Measurements from ENCODE around the gene ALDOC. TPM values are rescaled to one million over a fixed set of nuclear protein-coding genes. Genes with fewer than 3 reads are reported as not detected.
A peak's percentile ranks its signal among the peaks of the same experiment; 100 is the strongest.
"Not testable (repeated sequence)": the region's sequence is repeated elsewhere in the genome, so short reads cannot be mapped to it uniquely, and the experiment has no call there.

Gene ALDOC
- total RNA-seq, 1 donor from 2014 or later, result 10.7 TPM

DNA sequence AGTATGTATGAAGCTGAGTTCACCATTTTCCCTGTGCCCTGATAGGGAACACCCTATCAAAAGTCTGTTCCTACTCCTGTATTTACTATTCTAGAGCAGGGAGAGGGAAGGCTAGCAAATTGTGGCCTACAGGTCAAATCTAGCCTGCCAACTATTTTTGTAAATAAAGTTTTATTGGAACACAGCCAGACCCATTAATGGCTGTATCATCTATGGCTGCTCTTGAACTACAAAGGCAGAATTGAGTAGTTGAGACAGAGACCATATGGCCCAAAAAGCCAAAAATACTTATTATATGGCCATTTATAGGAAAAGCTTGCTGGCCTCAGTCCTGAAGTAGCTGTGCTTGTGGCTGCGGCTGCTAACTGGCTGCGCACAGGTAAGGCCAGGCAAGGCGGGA is 4.3 kb upstream of the ALDOC start:
- DNase-seq, result no peak

DNA sequence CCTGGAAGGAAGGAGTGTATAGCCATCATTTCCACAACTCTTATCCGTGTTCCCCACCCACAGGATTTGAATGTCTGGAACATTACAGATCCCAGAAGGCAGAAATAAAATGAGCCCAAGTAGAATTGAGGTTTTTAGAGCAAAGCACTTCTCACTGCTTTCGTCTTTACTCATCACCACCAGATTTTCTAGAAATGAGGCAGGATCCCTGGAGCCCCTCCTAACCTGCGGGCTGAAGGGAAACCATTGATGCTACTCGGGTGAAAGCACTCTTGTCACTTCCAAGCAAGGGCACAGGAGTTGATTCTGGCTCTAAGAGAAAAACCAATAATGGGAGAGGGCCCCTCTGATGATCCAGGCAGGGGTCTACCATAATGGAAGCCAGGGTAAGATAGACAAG is 2.8 kb upstream of the ALDOC start:
- DNase-seq, result no peak

DNA sequence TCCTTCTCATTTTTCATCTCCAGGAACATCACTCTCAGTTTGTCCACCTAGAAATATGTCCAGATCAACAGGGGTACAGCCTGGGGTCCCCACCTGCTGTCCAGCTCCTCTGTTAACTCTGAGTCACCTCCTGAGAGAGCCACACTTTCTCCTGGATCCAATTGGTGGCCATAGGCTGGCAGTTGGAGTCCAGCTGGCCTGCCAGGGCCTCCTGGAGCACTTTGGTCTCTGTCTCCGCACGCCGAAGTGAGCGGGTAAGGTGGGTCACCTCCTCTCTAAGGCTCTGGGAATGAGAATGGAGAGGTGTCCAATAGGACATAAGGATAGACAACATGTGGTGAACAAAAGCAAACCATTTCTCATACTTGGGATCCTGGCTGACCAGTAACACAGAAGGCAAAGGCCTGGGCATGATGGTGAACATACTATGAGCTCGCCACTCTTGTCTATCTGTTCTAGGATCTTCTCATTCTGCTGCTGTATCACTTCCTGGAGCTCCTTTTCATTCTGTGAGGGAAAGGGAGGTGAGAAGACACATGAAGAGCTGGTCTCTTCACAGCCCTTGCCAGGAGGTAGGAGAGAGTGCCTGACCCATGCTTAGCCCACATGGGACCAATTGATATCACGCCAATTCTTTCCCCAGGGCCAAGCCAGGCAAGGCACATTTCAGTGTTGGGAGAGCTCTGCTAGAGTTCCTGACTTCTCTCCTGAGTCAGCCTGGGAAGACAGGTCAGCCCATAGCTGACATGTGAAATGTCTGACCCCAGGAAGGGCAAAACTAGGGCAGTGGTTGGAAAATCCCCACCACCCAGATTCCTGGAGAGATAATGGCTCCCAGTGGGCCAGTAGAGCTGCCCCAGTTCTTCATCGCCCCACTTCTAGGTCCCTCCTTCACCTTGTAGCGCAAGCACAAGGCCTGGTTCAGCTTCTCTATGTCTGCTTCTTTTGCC is 1.8 kb upstream of the ALDOC start:
- DNase-seq, result no peak

DNA sequence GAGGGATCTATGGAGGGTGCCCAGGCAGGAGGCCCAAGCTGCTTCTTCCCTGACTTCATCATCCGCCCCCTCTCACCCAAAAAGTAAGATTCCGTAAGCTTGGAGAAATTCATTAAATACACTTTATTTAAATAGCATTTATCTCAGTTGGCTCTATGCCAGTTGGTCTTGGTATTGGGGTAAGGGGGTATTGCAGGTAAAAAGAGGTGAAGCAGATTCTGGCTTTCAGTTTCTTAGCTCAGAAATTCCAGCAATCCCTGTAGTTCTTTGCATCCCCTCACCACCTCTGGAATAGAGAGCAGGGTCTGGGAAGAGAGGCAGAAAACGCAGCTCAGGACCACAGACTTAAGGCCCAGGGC is 750 bp upstream of the ALDOC start:
- DNase-seq, result no peak

DNA sequence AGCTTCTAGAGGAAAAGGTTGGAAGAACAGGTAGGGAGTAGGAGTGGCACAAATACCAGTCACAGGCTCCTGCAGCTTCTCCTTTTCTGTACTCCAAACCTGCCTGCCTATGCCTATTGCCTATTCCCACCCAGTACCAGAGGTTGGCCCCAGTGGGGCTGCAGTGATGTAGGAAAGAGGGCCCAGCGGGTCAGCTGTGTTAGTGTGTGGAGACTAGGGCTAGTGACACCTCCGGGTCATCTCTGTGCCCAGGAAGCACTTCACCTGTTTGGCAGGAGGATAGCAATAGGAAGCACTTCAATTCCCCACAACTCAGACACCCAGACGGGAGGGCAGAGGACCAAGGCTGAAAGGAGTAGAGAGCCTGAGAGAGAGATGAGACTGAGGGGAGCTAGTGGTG is 679 bp downstream of the ALDOC start:
- not testable (repeated sequence) for DNase-seq

DNA sequence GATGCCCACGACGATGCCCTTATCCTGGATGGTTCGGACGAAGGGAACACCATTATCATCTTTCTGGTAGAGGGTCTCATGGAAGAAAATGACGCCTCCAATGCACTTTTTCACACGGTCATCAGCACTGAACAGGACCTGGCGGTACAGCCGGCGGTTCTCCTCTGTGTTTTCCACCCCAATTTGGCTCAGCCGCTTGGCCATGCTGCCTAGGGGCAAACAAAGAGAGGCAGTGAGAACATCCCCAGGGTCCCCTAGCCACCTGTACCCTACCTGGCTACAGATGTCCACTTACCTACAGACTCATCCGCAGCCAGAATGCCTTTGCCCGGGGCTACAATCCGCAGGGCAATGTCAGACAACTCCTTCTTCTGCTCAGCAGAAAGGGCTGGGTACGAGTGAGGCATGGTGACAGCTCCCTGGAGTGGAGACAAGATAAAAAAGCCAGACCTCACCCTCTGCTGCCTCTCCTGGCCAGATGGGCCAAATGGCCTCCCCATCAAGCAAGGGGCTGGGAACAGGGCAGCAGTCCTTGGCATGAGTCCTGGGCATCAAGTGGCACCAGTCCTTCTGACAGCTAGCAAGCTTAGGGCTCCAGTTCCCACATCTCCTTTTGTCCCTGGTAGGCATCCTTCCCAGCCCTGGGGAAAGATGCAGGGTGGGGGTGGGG is 1.4 kb downstream of the ALDOC start:
- DNase-seq, result no peak

DNA sequence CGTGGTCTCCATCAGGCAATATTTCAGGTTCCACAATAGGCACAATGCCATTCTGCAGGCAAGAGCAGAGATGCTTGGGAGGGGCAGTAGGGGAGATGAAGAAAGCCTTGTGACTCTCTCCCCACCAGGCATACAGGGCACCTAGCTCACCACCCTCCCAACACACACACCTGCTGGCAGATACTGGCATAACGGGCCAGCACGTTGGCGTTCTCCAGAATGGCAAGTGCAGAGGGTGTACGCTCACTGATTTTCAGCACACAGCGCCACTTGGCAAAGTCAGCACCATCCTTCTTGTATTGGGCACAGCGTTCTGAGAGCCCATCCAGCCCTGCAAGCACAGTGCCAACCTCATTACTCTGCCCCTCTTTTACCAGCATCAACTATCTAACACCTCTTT is 2.2 kb downstream of the ALDOC start:
- no peak for DNase-seq

DNA sequence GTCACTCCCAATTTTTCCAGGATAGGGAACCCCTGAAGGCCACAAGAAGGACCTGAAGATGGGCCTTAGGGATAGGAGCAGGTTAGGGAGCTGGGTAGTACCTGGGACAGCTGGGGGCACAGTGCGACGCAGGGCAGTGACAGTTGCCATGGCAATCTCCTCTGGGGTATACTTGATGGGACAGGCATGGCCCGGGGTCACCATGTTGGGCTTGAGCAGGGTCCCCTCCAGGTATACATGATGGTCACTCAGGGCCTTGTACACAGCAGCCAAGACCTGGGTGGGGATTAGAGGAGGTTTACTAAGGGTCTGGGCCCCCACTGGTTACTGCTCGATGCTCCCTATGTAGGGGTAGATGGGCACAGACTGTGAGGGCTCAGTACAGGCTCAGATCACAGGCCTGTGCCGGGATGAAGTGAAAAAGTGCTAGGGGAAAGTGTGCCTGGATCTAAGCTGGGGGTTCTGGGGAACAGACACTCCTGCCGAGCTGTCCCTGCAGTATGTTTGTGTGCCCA is 2.7 kb downstream of the ALDOC start:
- no peak for DNase-seq

DNA sequence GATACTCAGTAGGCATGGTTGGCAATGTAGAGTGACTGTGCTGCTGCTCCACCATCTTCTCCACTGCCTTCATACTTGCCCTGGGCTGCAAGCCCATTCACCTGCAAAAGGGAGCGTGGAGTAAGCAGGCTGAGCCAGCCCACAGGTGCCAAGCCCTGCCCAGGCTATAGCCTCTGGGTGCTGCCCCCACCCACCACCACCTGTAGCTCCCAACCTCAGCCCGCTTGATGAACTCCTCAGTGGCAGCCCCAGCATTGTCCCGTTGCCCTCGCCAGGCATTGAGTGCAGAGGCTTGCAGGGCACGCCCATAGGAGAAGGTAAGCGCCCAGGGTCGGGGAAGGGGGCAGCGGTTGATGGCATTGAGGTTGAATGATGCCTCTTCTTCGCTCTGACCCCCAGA is 3.2 kb downstream of the ALDOC start:
- DNase-seq, result no peak

DNA sequence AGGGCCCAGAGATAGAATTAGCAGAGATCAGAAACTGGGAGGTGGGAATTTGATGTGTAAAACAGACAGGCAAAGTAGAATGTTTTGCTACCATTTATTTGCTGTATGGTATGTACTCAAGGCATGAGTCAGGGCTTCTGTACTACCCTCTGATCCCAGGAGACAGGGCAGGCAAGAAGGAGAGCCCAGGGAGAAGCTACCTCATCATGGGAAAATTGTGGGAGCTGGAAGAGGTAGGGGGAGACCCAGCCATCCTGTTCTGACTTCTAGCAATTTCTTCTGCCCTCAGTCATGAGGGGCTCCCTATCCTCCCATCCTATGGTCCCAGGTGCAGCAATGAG is 3.7 kb downstream of the ALDOC start:
- DNase-seq, result no peak

DNA sequence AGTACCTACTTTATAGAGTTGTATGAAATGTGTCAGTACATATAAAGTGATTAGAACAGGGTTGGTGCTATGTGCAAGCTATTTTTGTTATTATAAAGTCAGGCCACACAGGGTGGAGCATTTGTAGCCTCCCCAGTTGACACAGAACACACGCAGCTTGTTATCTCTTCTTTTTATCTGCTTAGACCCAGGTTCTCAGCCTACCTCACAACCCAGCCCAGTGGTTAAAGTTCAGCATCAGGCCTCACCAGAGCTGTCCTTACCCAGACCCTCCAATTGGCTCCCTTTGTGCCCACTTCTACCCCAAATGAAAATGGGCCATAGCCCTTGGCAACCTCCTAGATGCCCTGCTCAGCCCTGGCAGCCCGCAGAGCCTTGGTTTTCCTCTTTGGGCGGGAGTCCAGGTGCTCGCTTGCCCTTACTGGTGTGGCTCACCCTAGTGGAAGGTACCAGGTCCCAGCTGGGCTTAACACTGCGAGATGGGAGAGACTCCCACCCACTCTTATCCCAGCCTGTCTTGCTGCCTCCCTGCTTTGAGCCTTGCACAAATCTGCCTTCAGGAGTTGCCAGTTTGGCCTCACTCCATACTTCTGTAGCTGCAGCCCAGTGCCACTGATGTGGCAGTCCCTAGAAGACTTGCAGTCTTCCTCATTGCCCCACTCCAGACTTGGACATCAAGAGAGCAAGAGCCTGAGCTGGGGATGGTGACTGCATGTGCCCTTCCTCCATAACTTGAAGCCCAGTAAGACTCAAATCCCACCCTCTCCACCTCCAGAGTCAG is 4.2 kb downstream of the ALDOC start:
- DNase-seq, result no peak

DNA sequence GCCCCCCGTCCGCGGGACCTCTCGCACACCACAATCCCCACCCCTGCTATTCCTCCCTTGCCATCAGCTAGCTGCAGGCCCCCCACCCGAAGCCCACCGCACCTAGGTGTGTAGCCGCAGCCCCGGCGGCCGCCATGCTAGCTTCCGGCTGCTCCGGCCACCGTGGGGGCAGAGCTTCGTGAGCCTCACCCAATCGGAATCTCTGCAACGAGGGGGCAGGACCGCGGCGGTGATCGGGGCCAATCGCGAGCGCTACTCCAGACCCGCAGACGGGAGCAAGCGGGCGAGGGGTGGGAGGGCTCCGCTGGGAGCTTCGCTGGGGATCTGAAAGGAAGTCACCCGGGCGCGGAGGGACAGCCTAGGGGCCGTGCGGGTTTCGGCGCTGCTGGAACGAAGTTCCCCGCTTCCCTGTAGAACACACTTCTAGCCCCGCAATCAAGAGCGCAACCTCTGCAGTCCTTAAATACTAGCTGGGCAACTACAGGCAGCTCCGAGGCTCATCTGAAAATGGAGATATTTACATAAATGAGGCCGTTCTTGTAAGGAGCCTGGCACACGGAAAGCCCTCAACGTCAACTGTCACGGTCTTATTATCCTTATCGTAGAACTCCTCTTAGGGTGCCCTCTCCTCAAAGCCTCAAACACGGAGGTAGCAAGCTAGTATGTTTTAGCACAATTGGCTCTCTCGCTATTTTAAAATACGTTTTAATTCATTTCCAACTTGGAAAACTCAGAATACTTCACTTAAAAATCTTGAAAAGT is 5.2 kb downstream of the ALDOC start, which contains the start of gene PIGS:
TSS of gene PIGS (minus strand) at position 164 of the 762 bp plus-strand sequence. CDS start at position 136, 28 bp downstream.
- DNase-seq, result peak; percentile 94

DNA sequence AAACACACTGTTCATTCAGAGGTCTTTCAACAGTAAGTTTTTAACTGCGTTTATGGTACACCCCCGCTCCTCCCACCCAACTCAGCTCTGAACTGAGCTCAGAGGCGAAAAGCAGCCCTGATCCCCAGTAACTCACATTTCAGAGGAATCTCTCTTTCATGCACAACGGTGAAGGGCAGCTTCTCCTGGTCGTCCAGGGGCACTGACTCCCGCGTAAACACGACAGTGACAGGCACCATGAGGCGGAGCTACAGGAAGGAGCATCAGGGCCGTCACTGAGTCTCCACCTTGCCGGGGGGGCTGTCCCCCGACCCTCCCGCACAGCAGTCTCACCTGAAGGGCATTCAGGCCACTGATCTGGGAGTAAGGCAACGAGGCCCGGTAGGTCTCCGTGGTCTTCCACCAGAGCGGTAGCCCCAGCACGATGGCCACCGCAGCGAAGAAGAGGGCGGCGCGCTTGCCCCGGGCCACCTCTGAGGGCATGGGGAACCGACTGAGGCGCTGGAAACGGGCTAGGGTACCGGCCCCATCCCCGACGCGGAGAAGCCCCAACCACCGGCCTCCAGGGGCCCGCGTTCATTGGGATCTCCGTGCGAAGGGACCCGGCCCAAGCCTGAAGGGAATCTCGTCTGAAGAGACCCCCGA is 5.9 kb downstream of the ALDOC start:
- DNase-seq, result no peak

DNA sequence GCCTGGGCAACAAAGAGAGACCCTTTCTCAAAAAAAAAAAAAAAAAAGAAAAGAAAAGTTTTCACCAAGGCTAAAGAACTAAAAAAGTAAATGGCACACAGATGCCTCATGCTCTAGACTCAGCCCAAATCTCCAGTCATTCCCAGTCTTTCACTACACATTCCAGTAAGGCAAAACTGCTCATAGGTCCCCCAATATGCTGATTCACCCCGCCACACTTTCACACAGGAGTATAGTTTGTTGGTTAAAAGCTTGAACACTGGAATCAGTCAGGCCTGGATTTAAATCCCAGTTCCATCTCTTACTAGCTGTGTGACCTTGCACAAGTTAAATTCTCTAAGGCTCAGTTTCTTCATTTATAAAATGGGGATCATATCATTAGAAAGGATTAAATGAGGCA is 7.2 kb downstream of the ALDOC start:
- no peak for DNase-seq

DNA sequence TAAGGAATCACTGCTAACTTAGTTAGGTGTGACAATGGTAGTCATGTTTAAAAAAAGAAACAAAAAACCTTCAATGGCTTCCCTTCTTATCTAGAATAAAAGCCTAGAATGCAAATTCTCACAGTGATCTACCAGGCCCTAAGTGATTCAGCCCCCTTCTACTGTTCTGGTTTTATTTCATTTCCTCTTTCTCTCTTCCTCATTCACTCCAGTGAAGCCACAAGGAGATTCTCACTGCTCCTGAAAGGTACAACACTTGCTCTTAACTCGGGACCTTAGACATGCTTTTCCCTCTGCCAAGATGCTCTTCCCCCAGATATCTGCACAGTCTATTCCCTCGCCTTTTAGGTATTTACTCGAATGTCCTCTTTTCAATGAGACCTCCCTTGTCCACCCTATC is 9.1 kb downstream of the ALDOC start:
- DNase-seq, result no peak

DNA sequence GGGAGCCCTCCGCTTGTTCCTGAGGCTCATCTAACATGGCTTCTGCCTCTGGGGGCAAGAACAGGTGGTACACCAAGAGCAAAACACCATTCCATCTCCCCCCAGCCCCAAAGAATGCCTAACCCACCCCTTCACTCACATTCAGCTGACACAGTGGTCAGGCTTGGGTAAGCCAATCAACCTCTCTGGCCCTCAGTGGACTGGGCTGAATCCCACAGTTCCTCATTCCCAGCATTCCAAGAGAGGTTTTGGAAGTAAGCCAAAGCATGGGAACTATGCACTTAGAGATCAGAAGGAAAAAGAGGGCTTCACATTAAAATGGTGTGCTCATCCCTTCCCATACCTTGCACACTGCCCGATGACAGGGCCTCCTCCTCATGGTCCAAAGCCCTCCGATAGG is 13.2 kb downstream of the ALDOC start:
- DNase-seq, result peak; percentile 19

DNA sequence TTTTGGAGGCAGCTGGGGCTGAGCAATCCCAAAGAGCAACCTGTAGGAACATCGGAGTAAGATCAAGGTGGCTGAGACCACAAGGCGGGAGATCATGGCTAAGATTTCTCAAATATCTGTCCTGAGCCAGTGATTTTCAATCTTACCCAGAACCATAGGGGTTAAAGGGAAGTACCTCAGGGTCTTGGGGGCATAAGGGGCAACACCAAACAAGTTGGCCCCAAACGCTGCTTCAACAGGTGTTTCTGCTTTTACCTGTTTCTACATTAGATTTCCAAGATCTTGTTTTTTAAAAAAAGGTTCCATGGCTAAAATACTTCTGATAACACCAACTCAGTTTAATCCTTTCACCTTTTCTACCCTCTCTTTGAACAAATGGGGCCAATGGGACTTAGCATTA is 21.7 kb downstream of the ALDOC start:
- no peak for DNase-seq

DNA sequence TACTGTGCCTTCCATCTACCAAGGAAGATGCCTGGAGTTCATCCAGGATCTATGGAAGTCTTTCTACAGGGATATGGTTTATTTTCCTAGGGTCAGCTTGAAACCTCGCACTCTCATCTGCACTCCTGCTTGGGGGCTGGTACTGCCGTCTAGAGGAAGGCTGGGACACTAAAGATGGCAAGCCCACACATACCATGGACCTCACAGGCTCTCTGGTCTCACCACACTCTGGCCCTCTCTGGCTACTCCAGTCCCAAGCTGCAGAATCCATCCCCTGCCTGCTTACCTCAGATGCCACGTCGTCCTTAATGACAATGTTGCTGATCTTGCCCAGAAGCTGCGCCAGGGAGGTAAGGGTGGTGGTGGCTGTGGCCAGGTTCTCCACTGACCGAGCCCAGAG is 22.1 kb downstream of the ALDOC start:
- DNase-seq, result no peak

DNA sequence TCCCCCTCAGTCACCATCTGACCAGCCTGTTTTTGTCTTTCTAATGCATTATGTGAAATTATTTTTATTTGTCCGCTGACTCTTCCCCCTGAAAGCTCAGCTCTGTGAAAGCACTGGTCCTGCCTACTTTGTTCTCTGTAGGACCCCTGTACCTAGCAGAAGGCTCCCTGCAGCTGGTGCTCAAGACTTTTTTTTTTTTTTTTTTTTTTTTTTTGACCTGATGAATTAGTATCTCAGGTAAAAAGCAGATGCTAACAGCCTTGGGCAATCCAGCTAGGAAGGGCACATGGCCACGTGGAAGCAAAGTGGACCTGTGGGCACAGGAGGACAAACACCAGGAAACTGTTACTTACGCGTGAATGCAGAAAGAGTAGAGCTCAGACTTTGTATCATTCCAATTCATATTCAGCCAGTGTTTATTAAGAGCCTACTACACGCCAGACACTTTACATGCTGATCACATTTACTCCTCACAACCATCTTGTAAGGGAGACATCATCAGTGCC is 23.6 kb downstream of the ALDOC start:
- DNase-seq, result no peak

DNA sequence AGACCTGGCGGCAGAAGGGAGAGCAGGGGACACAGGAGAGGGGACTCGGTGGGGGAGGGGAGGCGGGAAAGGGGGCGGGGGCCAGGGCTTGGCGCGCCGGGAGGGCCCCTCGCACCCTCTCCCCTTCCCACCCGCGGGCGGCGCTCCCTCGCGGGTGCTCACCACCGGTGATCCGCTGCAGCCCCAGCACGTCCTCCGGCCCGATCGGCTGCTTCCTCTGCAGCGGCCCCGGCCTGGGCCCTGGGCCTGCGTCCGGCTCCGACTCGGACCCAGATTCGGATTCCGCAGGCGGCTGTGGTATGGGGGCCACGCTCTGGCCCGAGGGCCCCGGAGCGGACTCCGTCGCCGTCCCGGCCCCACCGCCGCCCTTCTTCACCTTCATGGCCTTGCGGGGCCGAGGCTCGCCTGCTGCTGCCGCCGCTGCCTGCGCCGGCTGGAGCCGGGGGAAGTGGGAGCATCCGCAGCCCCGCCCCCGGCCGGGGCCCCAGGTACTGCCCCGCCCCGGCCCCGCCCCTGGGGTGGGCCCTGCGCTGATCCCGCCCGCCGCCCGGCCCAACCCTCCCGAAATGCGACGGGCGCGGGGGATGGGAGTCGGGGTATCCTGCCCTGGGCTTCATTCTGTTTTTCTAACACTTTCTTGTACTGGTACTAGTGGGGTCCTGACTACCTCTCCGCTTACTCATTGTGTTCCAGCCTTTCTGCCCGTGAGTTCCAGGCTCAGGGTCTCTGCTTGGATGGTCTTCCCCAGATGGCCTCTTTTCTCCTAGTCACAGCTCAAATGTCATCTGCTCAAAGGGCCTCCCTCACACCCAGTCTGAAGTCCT is 24.3 kb downstream of the ALDOC start, which contains the start of gene UNC119:
TSS of gene UNC119 (minus strand) at position 449 of the 824 bp plus-strand sequence. CDS start at position 382, 67 bp downstream.
- peak; percentile 90 for DNase-seq

Data from tongue (tissue), 2 donors.